GM12872 (cell line): Measurements from ENCODE around the gene VPS9D1.

Experiments
- CTCF ChIP-seq: IDR thresholded peaks from 3 replicates; pipeline ENCODE4 v1.5.1; 2011; ENCODE audit warnings: low read depth, mild to moderate bottlenecking, low read length, moderate library complexity; ENCODE audit not compliant: insufficient read depth

VPS9D1 gene

DNA sequence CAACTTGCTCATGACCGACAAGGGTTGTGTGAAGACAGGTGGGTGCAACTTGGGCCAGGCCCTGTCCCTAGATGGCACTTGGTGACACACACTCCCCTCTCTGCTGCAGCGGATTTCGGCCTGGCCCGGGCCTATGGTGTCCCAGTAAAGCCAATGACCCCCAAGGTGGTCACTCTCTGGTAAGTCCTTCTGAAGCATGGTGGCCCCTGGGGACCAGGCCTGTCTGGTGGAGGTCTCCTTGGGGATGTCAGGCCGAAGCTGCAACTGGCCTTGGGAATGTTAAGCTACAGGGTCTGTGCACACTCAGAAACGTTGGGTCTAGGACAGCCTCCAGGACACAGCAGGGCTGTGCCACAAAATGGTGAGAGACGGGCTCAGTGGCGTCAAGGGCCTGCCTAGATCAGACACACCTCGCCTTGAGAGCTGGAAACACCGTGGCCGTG lies 27.4 kb downstream of the VPS9D1 start:
- no peak for TF ChIP-seq CTCF

- no peak for TF ChIP-seq CTCF
Measured at GRCh38 chr16:89691986-89692569, 28.6 kb downstream of the VPS9D1 start.

GRCh38 chr16:89691231-89691985 lies 29.3 kb downstream of the VPS9D1 start:
- no peak for TF ChIP-seq CTCF

- TF ChIP-seq CTCF: no peak
Measured at GRCh38 chr16:89690392-89690901, 30.3 kb downstream of the VPS9D1 start.

DNA sequence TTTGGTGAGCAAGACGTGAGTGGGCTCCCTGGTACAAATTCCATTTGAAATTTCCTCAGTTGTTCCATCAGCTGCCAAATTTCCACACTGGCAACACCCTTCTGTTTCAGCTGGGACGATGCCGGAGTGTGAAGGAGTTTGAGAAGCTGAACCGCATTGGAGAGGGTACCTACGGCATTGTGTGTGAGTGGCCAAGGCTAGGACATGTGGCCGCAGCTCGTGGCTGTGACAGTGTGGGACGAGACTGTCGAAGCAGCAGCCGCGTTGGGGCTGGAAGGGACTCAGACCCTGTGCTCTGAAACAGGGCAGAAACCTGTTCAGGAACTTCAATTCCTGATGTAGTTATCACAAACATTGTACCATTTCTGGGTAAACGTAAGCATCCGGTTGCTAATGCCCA lies 31.6 kb downstream of the VPS9D1 start:
- no peak for TF ChIP-seq CTCF

DNA sequence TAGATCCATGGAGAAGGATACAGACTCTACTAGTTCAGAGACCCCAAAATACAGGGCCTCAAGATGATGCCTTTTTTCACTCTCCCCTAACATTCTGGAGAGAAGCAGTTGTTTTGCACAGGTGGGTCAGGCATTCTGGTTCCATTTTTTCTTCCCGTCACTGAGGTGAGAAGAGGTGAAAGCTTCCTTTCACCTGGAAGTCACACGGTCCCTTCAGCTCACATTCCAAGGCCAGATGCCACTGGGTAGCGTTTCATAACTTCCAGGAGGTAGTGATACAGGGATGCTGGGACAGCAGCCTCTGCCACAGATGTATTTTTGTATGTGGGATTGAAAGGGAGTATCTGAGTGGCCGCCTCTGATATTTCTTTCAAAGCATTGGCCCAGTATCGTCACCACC lies 32.3 kb downstream of the VPS9D1 start:
- no peak for TF ChIP-seq CTCF

- TF ChIP-seq CTCF: no peak
Measured at GRCh38 chr16:89687092-89687940, 33.4 kb downstream of the VPS9D1 start.
